ENCODE results near the gene TRIM10.

DNA sequence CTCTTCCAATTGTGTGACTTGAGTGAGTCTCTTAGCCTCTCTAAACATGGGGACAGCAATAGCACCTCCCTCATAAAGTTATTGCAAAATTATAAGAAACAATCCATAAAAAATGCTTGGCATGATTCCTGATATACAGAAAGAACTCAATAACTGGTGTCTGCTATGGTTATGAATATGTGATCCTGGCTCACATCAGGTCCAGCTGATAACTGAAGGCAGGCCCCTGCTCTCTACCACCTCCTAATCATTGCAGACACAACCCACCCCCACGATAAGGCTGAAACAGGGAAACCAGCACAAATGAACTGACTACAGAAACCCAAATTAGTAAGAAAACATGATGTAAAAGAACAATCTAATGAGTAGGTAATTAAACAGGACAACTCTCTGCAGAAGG is 7.7 kb upstream of the TRIM10 start:
- TF ChIP-seq YY1 (IDR thresholded peaks at IDR 0.05; ENCODE audit: low read depth) (no peak), RAD21 (IDR thresholded peaks at IDR 0.05; ENCODE audit: low read depth) (no peak), EP300 (IDR thresholded peaks at IDR 0.05; ENCODE audit: borderline replicate concordance) (no peak)
- TF ChIP-seq, protein P1, sequence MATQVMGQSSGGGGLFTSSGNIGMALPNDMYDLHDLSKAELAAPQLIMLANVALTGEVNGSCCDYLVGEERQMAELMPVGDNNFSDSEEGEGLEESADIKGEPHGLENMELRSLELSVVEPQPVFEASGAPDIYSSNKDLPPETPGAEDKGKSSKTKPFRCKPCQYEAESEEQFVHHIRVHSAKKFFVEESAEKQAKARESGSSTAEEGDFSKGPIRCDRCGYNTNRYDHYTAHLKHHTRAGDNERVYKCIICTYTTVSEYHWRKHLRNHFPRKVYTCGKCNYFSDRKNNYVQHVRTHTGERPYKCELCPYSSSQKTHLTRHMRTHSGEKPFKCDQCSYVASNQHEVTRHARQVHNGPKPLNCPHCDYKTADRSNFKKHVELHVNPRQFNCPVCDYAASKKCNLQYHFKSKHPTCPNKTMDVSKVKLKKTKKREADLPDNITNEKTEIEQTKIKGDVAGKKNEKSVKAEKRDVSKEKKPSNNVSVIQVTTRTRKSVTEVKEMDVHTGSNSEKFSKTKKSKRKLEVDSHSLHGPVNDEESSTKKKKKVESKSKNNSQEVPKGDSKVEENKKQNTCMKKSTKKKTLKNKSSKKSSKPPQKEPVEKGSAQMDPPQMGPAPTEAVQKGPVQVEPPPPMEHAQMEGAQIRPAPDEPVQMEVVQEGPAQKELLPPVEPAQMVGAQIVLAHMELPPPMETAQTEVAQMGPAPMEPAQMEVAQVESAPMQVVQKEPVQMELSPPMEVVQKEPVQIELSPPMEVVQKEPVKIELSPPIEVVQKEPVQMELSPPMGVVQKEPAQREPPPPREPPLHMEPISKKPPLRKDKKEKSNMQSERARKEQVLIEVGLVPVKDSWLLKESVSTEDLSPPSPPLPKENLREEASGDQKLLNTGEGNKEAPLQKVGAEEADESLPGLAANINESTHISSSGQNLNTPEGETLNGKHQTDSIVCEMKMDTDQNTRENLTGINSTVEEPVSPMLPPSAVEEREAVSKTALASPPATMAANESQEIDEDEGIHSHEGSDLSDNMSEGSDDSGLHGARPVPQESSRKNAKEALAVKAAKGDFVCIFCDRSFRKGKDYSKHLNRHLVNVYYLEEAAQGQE (IDR thresholded peaks at IDR 0.05; ENCODE audit: low read depth): no peak

Measured in Ishikawa (cell line).